Right lung (tissue), 5 donors: ENCODE data around the gene ACKR1. TPM values are rescaled to one million over a fixed set of nuclear protein-coding genes. Genes with fewer than 3 reads are reported as not detected.

ENCODE experiments used
- DNase-seq, 2 donors: peaks; one replicate each; pipeline ENCODE4 v3.0.0-alpha.2; 2013
- polyA plus RNA-seq, 5 donors: library from polyadenylated mRNA; unstranded; fragments of 120-200 nt; gene quantifications; one replicate each; pipeline versions ENCODE4 v1.2.1 to v1.2.3, GENCODE V29; 2013; ENCODE audit warnings: inconsistent platforms in 1 of 5, low replicate concordance in 1 of 5; ENCODE audit not compliant: insufficient read length in 5 of 5, insufficient read depth in 1 of 5

The ACKR1 gene
- polyA plus RNA-seq, 5 donors, result 4.2 to 6.8 (median 4.5) TPM

GRCh38 chr1:159218649-159219636 lies 14.3 kb downstream of the ACKR1 start:
- no peak for DNase-seq

- DNase-seq, result no peak
These were observed 17.6 kb downstream of the ACKR1 start for GRCh38 chr1:159222075-159222865.

GRCh38 chr1:159223004-159223403 lies 18.3 kb downstream of the ACKR1 start:
- no peak for DNase-seq

DNA sequence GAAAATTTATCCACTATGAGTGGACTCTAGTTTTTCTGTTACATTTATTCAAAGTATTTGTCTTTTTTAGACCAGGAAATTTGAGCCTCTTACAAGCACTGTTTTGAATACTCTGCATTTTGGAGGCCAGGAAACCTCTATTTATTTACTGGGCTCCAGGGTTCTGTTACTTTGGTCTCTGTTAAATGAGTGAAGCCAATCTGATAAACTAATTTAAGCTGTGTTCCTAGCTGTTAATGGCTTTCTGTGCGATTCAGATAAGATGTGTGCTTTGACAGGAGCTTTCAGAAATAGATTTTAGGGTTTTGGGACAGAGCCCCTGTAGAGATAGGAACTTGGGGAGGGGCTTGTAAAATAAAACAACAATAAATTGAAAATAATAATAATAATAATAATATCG lies 23.9 kb downstream of the ACKR1 start:
- no peak for DNase-seq

DNA sequence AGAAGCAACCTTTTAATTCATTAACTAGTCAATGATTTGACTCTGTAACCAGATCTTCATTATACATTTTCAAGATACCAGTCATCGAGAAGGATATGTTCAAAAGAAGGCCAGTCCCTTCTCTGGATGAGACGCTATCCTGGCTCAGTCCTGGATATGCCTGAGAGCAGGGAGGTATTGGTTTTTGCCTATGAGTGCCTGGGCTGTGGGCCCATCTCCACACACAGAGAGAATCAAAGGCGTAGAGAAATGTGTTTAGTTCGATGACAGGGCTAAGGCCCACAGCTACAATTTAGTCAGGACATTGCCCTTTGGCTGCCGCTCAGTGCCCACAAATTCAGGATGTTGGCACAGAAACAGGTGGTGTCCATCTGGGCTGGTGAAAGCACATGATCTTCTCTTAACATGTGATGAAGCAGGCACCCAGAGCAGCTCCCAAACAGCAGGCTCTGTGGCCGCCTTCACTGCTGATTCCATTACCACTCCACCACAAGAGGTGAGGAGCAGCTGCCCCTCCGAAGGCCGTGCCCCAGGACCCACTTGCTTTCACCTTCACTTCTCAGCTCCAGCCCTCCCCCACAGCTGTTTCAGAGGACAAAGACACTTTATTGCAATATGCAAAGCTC lies 24.7 kb downstream of the ACKR1 start:
- no peak for DNase-seq

DNA sequence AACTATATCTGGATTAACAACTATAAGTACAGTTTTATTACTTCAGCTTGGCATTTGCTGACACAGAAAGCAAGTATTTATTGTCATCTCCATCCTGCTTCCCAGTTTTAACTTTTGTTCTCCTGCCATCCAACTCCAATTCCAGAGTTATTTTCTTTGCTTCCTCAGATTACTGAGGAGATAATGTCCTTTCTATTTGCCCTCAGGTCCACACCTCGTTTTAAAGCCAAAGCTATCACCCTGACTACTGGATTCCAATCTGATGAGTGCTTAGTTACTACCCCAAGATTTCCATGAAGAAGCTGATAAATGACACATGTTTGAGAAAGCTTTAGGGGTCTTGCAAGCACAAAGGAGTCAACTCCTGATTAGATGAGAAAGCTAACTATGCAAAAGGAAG lies 25.2 kb downstream of the ACKR1 start:
- DNase-seq, result no peak

- no peak for DNase-seq
These were observed 35.0 kb downstream of the ACKR1 start for GRCh38 chr1:159239551-159240220.

GRCh38 chr1:159247266-159247665 lies 42.6 kb downstream of the ACKR1 start:
- no peak for DNase-seq

GRCh38 chr1:159248311-159248710 lies 43.6 kb downstream of the ACKR1 start:
- DNase-seq, result no peak

DNA sequence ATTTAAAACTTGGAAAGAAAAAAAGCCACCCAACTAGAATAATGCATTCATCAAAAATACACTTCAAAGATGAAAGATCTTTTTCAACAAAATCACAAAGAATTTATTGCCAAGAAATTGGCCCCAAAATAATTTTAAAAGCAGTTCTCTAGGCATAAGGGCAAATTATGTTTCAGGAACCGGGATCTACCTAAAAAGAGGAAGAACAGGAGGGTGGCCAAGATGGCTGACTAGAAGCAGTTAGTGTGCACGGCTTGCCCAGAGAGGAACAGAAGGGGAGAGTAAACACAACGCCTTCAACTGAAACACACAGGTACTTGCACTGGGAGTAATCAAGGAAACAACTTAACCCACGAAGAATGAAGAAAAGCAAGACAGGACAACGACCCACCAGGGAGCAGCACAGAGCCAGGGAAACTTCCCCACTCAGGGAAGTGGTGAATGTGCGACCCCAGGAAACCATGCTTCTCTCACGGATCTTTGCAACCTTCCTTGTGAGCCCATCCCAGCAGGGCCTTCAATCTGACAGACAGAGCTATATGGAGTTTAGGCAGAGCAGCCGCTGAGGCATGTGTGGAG lies 46.1 kb downstream of the ACKR1 start:
- DNase-seq, result no peak

Other genes starting within 250 kb of the ACKR1 start
- 100 to 1,000 TPM in 3 of 5 donors, 10 to 100 TPM in 2; 70.2 to 134 (median 118) TPM for gene IFI16, start 195.0 kb upstream of the ACKR1 start, polyA plus RNA-seq
- under 1 TPM; 0.26 to 0.56 (median 0.28) TPM for gene AIM2, start 128.1 kb upstream of the ACKR1 start, polyA plus RNA-seq
- 1 to 10 TPM in 4 of 5 donors, under 1 TPM in 1; 0.93 to 2.5 (median 2.0) TPM for gene CADM3, start 33.3 kb upstream of the ACKR1 start, polyA plus RNA-seq
- 1 to 10 TPM in 3 of 5 donors, under 1 TPM in 2; 0.59 to 1.5 (median 1.0) TPM for gene FCER1A, start 97.5 kb downstream of the ACKR1 start, polyA plus RNA-seq
- not detected for gene OR10J4, start 227.3 kb downstream of the ACKR1 start, polyA plus RNA-seq
- under 1 TPM in 3 of 5 donors, not detected in 2; 0.03 to 0.08 (median 0.05) TPM for gene OR10J1, start 234.8 kb downstream of the ACKR1 start, polyA plus RNA-seq